Liver (tissue), 3 donors: ENCODE measurements around the gene HDDC2.

Experiments used
- CTCF ChIP-seq: fragments of 150-350 bp; IDR thresholded peaks from 2 replicates; pipeline ENCODE4 v1.5.1; 2017; ENCODE audit warnings: improper control_type of control experiment, low read depth, low read length; ENCODE audit not compliant: missing input control
- EGR1 ChIP-seq, 2 donors: IDR thresholded peaks; 2 replicates each; pipeline ENCODE4 v1.6.1; 2016 to 2018; ENCODE audit warnings: antibody characterized with exemption in 2 of 2, low read depth in 2 of 2
- FOXA1 ChIP-seq: IDR thresholded peaks from 2 replicates; pipeline ENCODE4 v1.6.1; 2016; ENCODE audit warnings: antibody characterized with exemption
- HNF4A ChIP-seq, 2 donors: conservative IDR thresholded peaks; 2 replicates each; pipeline ENCODE4 v1.6.1; 2016; ENCODE audit warnings: antibody characterized with exemption in 2 of 2, mild to moderate bottlenecking in 2 of 2
- HNF4G ChIP-seq: IDR thresholded peaks from 2 replicates; pipeline ENCODE4 v1.6.1; 2016; ENCODE audit warnings: antibody characterized with exemption
- RAD21 ChIP-seq, 2 donors: IDR thresholded peaks; 2 replicates each; pipeline ENCODE4 v1.6.1; 2016; ENCODE audit warnings: antibody characterized with exemption in 2 of 2, mild to moderate bottlenecking in 2 of 2
- TAF1 ChIP-seq: conservative IDR thresholded peaks from 2 replicates; pipeline ENCODE4 v1.6.1; 2016; ENCODE audit warnings: antibody characterized with exemption, mild to moderate bottlenecking
- TF ChIP-seq, protein P1 (sequence below): IDR thresholded peaks from 2 replicates; pipeline ENCODE4 v1.6.1; 2016; ENCODE audit warnings: antibody characterized with exemption
- TF ChIP-seq, protein P2 (sequence below): IDR thresholded peaks from 2 replicates; pipeline ENCODE4 v1.6.1; 2016; ENCODE audit warnings: antibody characterized with exemption
- donor health status: healthy.
- donor health status: healthy.

- no peak for TF ChIP-seq CTCF
- no peak for TF ChIP-seq FOXA1
- TF ChIP-seq, protein P1, sequence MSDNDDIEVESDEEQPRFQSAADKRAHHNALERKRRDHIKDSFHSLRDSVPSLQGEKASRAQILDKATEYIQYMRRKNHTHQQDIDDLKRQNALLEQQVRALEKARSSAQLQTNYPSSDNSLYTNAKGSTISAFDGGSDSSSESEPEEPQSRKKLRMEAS: no peak
- TF ChIP-seq, protein P2, sequence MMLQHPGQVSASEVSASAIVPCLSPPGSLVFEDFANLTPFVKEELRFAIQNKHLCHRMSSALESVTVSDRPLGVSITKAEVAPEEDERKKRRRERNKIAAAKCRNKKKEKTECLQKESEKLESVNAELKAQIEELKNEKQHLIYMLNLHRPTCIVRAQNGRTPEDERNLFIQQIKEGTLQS: no peak
- TF ChIP-seq EGR1 (IDR thresholded peaks at IDR 0.05; ENCODE audit: low read depth in 2 of 2): no peak
- no peak for TF ChIP-seq HNF4G
- no peak for TF ChIP-seq RAD21 (IDR thresholded peaks at IDR 0.05)
- no peak for TF ChIP-seq HNF4A (conservative IDR thresholded peaks at IDR 0.05)
- no peak for TF ChIP-seq TAF1
These were observed 72.7 kb downstream of the HDDC2 start for GRCh38 chr6:125228981-125229479.
